Stimulated activated CD4-positive, alpha-beta T cell treated with anti-CD3 and anti-CD28 coated beads, TNF-alpha, amount 100 ng/mL, for 1 hour (primary cell): ENCODE measurements around the gene PPM1H.
"Not testable (repeated sequence)": the region's sequence is repeated elsewhere in the genome, so short reads cannot be mapped to it uniquely, and the experiment has no call there.

Experiments
- DNase-seq, 3 donors: peaks; one replicate each; pipeline ENCODE4 v3.0.0-alpha.2; 2020; ENCODE audit warnings: low read depth in 3 of 3, low spot score in 1 of 3

The PPM1H gene

GRCh38 chr12:62692884-62693283 lies 242.1 kb downstream of the PPM1H start:
- DNase-seq: no peak

GRCh38 chr12:62691309-62691708 lies 243.6 kb downstream of the PPM1H start:
- no peak for DNase-seq

- no peak for DNase-seq
These were observed 245.7 kb downstream of the PPM1H start for GRCh38 chr12:62689042-62689839.

DNA sequence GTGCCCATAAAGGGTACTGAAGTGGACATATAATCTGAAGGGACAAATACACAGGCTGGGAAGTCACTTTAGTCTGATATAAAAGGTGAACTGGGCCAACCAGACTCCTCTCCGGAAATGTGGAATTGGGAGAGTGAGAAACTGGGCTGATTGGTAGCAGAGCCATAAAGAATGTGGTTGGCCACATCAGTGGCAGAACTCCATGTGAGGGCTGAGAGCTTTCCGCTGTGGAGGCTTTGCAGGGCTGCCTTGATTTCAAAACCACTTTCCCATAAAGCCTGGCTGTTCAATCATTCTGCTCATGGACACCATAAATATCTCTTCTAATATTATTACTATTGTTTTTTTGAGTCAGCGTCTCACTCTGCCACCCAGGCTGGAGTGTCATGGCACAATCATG lies 248.0 kb downstream of the PPM1H start:
- no peak for DNase-seq

DNA sequence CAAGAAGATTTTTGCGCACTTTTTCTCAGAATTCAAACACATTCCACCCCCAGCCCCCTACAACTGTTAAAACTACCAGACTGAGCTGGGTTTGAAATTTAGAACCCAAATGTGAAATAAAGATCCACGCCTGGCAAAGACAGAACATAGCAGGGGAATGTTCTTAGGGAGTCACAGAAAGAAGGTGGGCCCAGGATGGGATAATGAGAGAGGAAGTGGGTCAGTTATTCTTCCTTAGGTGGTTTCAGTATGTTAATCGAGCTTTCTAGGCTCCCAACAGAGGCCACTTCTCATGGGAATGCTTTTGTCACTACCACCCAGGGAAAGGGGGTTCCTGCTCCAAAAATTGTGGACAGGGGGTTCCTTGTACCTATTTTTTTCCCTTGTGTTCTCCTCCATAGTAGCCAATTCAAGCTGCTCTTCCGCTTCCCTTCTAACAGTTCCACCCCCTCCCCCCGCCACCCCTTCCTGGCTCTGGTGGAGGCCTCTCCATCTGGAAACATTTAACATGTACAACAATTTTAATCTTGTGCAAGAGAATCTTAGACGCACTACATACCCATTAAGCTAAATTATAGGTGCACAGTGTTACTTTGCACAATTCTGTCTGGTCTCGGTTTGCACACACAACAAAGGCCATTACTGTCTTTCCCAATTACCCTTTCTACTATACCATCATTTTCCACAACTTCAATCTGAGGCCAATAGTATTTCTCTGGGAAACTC lies 250.2 kb downstream of the PPM1H start:
- no peak for DNase-seq

- no peak for DNase-seq
These were observed 251.0 kb downstream of the PPM1H start for GRCh38 chr12:62683776-62684569.

DNA sequence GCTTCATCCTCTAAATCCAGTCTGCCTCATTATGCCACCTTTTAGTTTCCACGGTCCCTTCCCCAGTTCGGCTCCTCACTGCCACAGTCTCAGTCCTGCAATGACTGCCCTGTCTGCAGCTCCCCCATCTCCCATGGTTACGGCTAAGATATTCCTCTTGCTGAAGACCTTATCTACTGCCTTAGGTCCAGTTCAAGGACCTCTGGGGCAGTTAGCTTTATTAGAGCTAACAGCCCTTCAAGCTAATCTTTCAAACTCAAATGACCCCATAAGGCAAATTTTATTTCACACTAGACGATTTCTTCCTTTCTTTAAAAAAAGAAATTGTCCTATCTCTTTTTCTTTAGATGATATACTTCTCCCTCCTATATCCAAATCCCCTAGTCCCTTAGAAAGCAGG lies 253.6 kb downstream of the PPM1H start:
- DNase-seq: no peak

- DNase-seq: no peak
These were observed 255.3 kb downstream of the PPM1H start for GRCh38 chr12:62679608-62680007.

GRCh38 chr12:62677355-62677754 lies 257.6 kb downstream of the PPM1H start:
- DNase-seq: no peak

DNA sequence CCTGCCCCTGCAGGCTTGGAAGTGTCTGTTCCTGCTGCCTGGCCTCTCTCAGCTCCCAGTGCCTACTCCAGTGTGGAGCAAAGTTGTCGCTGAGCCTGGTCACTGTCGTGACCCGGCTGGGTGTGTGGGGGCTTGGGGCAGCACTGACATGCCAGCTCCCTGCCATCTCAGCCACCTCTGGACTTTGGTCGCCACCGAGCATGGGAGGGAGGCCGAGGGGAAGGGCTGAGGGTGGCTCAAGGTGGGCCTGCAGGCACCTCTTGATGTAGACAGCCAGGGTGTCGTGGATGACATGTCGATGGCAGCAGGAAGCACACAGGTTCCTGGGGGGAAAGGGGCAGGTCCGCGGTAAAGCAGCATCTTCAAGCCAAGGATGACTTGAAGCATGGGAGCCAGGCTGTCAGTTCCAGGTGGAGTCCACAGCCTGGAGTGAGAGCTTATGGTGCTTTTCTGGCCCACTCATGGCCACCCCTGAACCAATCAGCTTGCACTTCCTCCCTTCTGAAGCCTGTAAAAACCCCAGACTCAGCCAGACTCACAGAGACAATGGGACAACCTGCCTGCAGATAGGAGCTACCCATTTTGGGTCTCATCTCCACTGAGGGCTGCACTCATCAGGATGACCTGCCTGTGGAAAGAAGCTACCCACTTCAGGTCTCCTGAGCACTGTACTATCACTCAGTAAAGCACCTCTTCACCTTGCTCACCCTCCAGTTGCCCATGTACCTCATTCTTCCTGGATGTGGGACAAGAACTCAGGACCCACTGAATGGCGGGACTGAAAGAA lies 258.2 kb downstream of the PPM1H start:
- DNase-seq: no peak

DNA sequence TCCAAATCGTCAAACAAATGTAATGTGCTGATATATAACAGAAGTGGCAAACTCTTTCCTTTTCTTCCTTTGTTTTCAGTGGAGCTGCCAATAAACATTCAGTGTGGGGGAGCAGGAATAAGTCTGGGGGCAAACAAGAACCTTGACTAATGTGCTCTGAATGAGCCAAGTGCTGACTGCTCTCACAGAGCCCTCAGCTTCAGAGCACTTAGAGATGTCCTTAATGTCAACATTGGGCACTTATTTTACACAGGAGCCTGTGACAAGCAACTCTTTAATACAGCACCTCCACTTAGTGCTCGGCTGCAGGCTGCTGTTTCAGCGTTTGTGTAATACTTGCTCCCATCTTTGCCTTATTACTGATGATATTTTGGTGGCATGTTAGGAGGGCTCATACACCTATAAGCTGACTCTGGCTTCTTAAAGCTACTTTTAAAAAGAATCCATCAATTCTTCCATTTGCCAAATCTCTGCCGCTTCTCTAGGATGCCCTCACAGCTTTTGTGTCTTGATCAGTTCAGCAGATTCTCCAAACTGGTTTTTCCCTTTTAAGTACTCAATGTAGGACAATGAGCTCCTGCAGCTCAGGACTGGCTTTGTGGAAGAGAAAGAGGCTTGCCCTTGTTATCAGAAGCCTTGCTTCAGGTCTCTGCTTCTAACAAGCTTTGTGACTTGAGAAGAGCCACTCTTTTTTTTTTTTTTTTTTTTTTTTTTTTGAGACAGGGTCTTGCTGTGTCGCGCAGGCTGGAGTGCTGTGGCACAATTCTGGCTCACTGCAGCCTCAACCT lies 261.7 kb downstream of the PPM1H start:
- no peak for DNase-seq

GRCh38 chr12:62670986-62671720 lies 263.8 kb downstream of the PPM1H start:
- no peak for DNase-seq

DNA sequence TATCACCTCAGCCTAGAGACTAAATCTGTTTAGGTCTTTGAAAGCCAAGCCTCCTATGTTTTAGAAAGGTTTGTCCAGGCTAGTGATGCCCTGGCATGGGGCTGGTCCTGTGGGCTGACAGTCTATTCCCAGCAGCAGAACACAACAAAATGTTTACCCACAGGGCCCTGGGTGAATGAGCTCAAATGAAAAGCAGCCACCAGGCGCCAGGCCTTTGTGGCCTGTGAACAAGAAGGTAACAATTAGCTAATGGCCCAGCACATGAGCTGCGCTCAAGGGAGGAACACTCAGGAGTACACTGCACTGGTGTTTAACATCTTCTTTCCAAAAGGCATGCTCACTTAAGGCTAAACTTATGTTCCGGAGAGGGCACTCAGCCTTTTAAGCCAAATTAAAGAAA lies 266.2 kb downstream of the PPM1H start:
- DNase-seq: no peak

- DNase-seq: not testable (repeated sequence)
These were observed 270.0 kb downstream of the PPM1H start for GRCh38 chr12:62664951-62665350.

DNA sequence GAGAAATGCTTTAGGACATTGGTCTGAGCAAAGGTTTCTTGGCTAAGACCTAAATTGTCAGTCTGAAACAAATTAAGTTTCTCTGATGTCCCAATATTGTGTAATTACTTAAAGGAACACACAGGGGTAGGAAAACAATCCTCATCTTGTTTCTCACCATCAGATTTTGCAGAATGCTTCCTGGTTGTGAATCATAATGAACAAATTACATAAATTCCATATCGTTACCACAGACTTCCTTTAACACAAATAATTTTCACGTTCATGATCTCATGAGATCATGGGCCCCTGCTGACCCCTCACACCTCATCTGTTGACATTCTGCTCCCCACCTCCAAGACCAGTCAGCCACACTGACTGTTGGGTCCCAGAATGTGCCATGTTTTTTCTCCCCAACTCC lies 274.2 kb downstream of the PPM1H start:
- no peak for DNase-seq

DNA sequence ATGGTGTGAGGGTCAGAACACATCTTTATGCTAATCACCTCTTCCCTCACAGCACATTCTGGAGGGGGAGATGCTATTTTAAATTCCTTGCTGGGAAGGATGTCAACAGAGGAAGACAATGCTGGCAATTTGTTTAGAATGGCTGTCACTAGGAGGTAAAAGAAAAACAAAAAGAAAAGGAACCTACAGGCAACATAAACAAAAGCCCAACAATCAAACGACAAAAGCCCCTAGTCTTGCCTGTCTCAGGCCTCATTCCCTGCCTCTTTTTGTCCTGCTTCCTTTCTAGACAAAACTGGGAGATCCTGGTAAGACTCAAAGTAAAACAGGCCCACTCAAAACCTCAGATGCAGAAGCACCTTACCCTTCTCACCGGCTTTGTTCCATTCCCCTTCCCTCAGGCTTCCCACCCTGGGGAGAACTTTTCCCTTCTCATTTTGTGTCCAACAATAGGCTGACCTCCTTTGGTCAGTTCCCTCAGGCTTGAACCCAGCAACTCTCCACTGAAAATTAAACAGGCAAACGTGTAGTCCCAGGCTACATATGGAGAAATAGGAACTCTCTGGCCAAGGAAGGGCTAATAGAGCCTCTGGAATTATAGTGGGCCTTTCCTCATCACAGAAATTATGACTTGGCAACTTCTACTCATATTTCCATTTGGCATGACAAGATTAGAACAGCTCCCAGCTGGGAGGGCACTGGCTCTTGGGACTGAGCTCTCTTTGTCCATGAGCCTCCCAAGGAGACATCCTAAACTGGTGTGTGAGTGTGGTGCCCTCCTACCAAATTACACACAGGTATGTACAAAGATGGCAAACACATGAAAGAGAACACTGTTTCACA lies 275.3 kb downstream of the PPM1H start:
- no peak for DNase-seq

- no peak for DNase-seq
These were observed 276.0 kb downstream of the PPM1H start for GRCh38 chr12:62658910-62659309.

DNA sequence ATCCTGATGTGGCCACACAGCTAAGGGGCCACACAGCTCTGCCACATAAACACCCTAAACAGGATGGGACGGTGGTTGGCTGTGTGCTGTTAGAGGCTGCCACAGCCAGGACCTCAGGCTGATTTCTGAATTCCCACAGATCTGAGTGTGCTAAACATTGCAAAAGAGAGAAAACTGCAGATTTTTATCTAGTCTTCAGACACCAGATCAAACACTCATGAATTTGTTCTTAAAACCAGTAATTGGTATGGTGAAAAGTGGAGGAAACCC lies 277.7 kb downstream of the PPM1H start:
- no peak for DNase-seq
